GM23338 (cell line): ENCODE results near the gene DSCAML1. TPM values are rescaled to one million over a fixed set of nuclear protein-coding genes. Genes with fewer than 3 reads are reported as not detected.

Source experiments
- ATAC-seq: fragments of 200-7000 bp; cut with Tn5 transposase; 3 replicates; pipeline ENCODE4 v1.9.1; 2020
- DNase-seq: peaks from one replicate; pipeline ENCODE4 v3.0.0-alpha.2; 2015; ENCODE audit warnings: low spot score
- H2AFZ ChIP-seq: fragments of 200-600 bp; sonication (generic); 2 replicates; pipeline ENCODE4 v1.8.0; 2016; ENCODE audit warnings: antibody characterized with exemption, mild to moderate bottlenecking, moderate library complexity
- H3F3A ChIP-seq: fragments of 200-600 bp; sonication (generic); replicated peaks from 2 replicates; pipeline ENCODE4 v1.8.0; 2017; ENCODE audit warnings: antibody characterized with exemption, mixed run types, low read depth
- H3K27ac ChIP-seq: fragments of 200-600 bp; sonication (generic); 2 replicates; pipeline ENCODE4 v1.6.1; 2016; ENCODE audit warnings: low read depth
- H3K27me3 ChIP-seq: fragments of 200-600 bp; sonication (generic); 2 replicates; pipeline ENCODE4 v1.8.0; 2016; ENCODE audit warnings: mild to moderate bottlenecking, mixed run types, moderate library complexity; ENCODE audit not compliant: insufficient read depth
- H3K36me3 ChIP-seq: fragments of 200-600 bp; sonication (generic); 2 replicates; pipeline ENCODE4 v1.8.0; 2016; ENCODE audit warnings: mild to moderate bottlenecking; ENCODE audit not compliant: insufficient read depth
- H3K4me1 ChIP-seq: fragments of 200-600 bp; sonication (generic); 2 replicates; pipeline ENCODE4 v1.8.0; 2016; ENCODE audit warnings: mild to moderate bottlenecking, moderate library complexity; ENCODE audit not compliant: insufficient read depth
- H3K4me2 ChIP-seq: fragments of 200-600 bp; sonication (generic); 2 replicates; pipeline ENCODE4 v1.7.1; 2017; ENCODE audit warnings: mixed run types
- H3K4me3 ChIP-seq: fragments of 200-600 bp; sonication (generic); 2 replicates; pipeline ENCODE4 v1.6.1; 2016; ENCODE audit warnings: mixed run types
- H3K79me2 ChIP-seq: fragments of 200-600 bp; sonication (generic); replicated peaks from 2 replicates; pipeline ENCODE4 v1.8.0; 2017; ENCODE audit warnings: mild to moderate bottlenecking; ENCODE audit not compliant: insufficient read depth
- H3K9me2 ChIP-seq: fragments of 200-600 bp; sonication (generic); 2 replicates; pipeline ENCODE4 v1.8.0; 2017; ENCODE audit not compliant: insufficient read depth
- H4K20me1 ChIP-seq: fragments of 200-600 bp; sonication (generic); replicated peaks from 2 replicates; pipeline ENCODE4 v1.8.0; 2017; ENCODE audit warnings: mild to moderate bottlenecking; ENCODE audit not compliant: insufficient read depth
- H3K27ac Mint-ChIP-seq: 2 replicates; pipeline ENCODE4 v1.8.0; 2020; ENCODE audit warnings: inconsistent platforms, mild to moderate bottlenecking, moderate library complexity, mixed read lengths
- H3K27me3 Mint-ChIP-seq: 3 replicates; pipeline ENCODE4 v1.8.0; 2022; ENCODE audit warnings: low read depth, mild to moderate bottlenecking, moderate library complexity, mixed read lengths, inconsistent platforms; ENCODE audit not compliant: insufficient read depth, poor library complexity
- H3K36me3 Mint-ChIP-seq: 3 replicates; pipeline ENCODE4 v1.8.0; 2021; ENCODE audit warnings: low read depth, mild to moderate bottlenecking, inconsistent platforms, moderate library complexity, mixed read lengths
- H3K4me1 Mint-ChIP-seq: 3 replicates; pipeline ENCODE4 v1.8.0; 2020; ENCODE audit warnings: mild to moderate bottlenecking, inconsistent platforms, mixed read lengths
- H3K4me3 Mint-ChIP-seq: 3 replicates; pipeline ENCODE4 v1.8.0; 2021; ENCODE audit warnings: moderate library complexity, mild to moderate bottlenecking, inconsistent platforms, mixed read lengths
- H3K9me3 Mint-ChIP-seq: 3 replicates; pipeline ENCODE4 v1.8.0; 2020; ENCODE audit warnings: moderate library complexity, mild to moderate bottlenecking, inconsistent platforms, mixed read lengths
- EZH2 ChIP-seq: fragments of 200-600 bp; sonication (generic); IDR thresholded peaks from one replicate; pipeline ENCODE4 v1.8.0; 2017; ENCODE audit warnings: antibody characterized with exemption, mild to moderate bottlenecking, low read depth; ENCODE audit not compliant: unreplicated experiment
- NANOG ChIP-seq: IDR thresholded peaks from 2 replicates; pipeline ENCODE4 v1.6.1; 2016; ENCODE audit warnings: antibody characterized with exemption, borderline replicate concordance
- POLR2AphosphoS5 ChIP-seq: IDR thresholded peaks from 2 replicates; pipeline ENCODE4 v1.6.1; 2016; ENCODE audit warnings: antibody characterized with exemption, low read depth
- polyA plus RNA-seq: library from polyadenylated mRNA; unstranded; fragments of >200 nt; fragmentation: Nextera tagmentation; extraction: Ambion mirVana; gene quantifications from 2 replicates; pipeline ENCODE4 v1.2.1, GENCODE V29; 2016
- total RNA-seq: library from RNA; depleted of rRNA; stranded (reverse); fragments of >200 nt; shearing (Covaris generic); gene quantifications from 2 replicates; pipeline ENCODE4 v1.2.3, GENCODE V29; 2014
- TF ChIP-seq, protein P1 (sequence below): IDR thresholded peaks from one replicate; pipeline ENCODE4 v1.6.1; 2018; ENCODE audit warnings: antibody characterized with exemption; ENCODE audit not compliant: unreplicated experiment
- TF ChIP-seq, protein P2 (sequence below): fragments of 250-450 bp; sonication (Bioruptor Pico); IDR thresholded peaks from 2 replicates; pipeline ENCODE4 v1.5.0; 2020; ENCODE audit warnings: mild to moderate bottlenecking, moderate library complexity
- TF ChIP-seq, protein P3 (sequence below): IDR thresholded peaks from 2 replicates; pipeline ENCODE4 v1.6.1; 2016; ENCODE audit warnings: antibody characterized with exemption

DSCAML1 gene
- total and polyA plus RNA-seq, 2 experiments from 2014 or later = 0.17 TPM; not detected in 1

DNA sequence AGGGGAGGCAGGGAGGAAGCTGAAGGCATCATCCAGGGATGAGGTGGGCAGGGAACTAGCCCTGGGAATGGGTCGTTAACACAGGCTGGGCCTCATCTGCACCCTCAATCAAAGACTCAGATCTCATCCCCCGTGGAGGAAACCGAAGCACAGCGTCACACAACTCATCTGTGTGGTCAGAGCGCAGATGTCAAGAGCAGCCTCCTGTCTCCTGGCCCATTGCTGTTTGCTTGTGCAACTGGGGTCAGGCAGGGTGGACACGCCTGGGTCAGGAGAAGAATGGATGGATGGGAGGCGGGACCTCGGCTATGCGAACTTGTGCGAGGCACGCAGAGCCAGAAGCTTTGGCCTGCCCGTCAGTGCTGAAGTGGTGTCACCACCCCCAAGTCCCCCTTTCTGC lies 251.3 kb downstream of the DSCAML1 start:
- DNase-seq (no peak), ATAC-seq (no peak)
- no peak overlapping the region for H3K4me3 ChIP-seq
- H3K27me3 ChIP-seq = no peaks in the 10 kb centered on the region
- no peak overlapping the region for H3K4me3 Mint-ChIP-seq
- H3K4me2 ChIP-seq = no peak overlapping the region
- H3K4me1 ChIP-seq = peaks cover 19% of the 10 kb centered on the region
- no peaks in the 10 kb centered on the region; the same call in 2 of the 3 replicates for H3K36me3 Mint-ChIP-seq
- no peaks in the 10 kb centered on the region for H3F3A ChIP-seq
- H3K27ac ChIP-seq = no peak overlapping the region
- H3K27ac Mint-ChIP-seq = no peak overlapping the region
- H2AFZ ChIP-seq = no peak overlapping the region
- no peaks in the 10 kb centered on the region for H3K9me3 Mint-ChIP-seq
- TF ChIP-seq POLR2AphosphoS5 = no peak
- TF ChIP-seq, protein P1, sequence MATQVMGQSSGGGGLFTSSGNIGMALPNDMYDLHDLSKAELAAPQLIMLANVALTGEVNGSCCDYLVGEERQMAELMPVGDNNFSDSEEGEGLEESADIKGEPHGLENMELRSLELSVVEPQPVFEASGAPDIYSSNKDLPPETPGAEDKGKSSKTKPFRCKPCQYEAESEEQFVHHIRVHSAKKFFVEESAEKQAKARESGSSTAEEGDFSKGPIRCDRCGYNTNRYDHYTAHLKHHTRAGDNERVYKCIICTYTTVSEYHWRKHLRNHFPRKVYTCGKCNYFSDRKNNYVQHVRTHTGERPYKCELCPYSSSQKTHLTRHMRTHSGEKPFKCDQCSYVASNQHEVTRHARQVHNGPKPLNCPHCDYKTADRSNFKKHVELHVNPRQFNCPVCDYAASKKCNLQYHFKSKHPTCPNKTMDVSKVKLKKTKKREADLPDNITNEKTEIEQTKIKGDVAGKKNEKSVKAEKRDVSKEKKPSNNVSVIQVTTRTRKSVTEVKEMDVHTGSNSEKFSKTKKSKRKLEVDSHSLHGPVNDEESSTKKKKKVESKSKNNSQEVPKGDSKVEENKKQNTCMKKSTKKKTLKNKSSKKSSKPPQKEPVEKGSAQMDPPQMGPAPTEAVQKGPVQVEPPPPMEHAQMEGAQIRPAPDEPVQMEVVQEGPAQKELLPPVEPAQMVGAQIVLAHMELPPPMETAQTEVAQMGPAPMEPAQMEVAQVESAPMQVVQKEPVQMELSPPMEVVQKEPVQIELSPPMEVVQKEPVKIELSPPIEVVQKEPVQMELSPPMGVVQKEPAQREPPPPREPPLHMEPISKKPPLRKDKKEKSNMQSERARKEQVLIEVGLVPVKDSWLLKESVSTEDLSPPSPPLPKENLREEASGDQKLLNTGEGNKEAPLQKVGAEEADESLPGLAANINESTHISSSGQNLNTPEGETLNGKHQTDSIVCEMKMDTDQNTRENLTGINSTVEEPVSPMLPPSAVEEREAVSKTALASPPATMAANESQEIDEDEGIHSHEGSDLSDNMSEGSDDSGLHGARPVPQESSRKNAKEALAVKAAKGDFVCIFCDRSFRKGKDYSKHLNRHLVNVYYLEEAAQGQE = no peak
- no peaks in the 10 kb centered on the region for H3K36me3 ChIP-seq
- H4K20me1 ChIP-seq = no peaks in the 10 kb centered on the region
- no peaks in the 10 kb centered on the region for H3K79me2 ChIP-seq
- H3K9me2 ChIP-seq = no peaks in the 10 kb centered on the region
- H3K27me3 Mint-ChIP-seq = peaks cover 18% of the 10 kb centered on the region
- H3K4me1 Mint-ChIP-seq = peaks cover 32% of the 10 kb centered on the region

DNA sequence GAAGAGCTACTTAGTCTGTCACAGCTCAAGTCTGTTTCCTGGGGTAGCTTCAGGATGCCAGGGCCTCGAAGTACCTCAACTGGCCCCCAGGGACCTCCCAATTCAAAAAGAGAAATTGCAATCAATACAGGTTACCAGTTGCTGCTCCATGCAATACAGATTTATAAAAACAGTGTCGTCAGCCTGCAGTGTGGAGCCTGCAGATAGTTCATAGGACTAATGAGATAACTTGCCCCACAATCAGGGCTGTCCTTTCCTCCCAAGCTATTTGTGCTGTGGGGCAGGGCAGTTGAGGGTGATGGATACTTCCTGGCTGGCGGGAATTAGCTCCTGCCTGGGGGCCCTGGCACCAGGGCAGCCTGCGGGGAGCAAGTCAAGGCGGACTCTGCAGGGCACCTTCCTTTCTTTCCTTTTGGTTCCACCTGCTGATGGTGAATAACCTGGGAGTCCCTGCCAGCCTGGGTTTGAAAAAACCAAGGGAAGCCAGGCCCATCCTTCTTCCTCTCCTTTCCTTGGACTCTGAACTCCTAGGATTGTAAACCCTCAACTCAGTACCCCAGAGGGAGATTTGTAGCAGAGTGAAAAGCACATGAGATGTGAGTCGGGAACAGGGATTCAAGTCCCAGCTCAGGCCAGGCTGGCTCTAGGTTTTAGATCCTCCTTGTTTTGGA lies 252.8 kb downstream of the DSCAML1 start:
- Mint-ChIP-seq H3K27ac (no peak overlapping the region), H3K36me3 (no peaks in the 10 kb centered on the region; the same call in 2 of the 3 replicates), H3K9me3 (no peaks in the 10 kb centered on the region), H3K4me3 (no peak overlapping the region), H3K4me1 (peaks cover 32% of the 10 kb centered on the region), H3K27me3 (peaks cover 17% of the 10 kb centered on the region)
- H3K36me3 ChIP-seq = no peaks in the 10 kb centered on the region
- no peak overlapping the region for H3K4me3 ChIP-seq
- H3K27ac ChIP-seq = no peak overlapping the region
- no peak overlapping the region for H3K4me2 ChIP-seq
- H4K20me1 ChIP-seq = no peaks in the 10 kb centered on the region
- H3K79me2 ChIP-seq = no peaks in the 10 kb centered on the region
- H3K9me2 ChIP-seq = no peaks in the 10 kb centered on the region
- H2AFZ ChIP-seq = no peak overlapping the region
- no peaks in the 10 kb centered on the region for H3K27me3 ChIP-seq
- H3F3A ChIP-seq = no peaks in the 10 kb centered on the region
- DNase-seq = no peak
- no peak for ATAC-seq
- H3K4me1 ChIP-seq = peaks cover 19% of the 10 kb centered on the region
- TF ChIP-seq EZH2 (no peak), NANOG (no peak)
- TF ChIP-seq, protein P2, sequence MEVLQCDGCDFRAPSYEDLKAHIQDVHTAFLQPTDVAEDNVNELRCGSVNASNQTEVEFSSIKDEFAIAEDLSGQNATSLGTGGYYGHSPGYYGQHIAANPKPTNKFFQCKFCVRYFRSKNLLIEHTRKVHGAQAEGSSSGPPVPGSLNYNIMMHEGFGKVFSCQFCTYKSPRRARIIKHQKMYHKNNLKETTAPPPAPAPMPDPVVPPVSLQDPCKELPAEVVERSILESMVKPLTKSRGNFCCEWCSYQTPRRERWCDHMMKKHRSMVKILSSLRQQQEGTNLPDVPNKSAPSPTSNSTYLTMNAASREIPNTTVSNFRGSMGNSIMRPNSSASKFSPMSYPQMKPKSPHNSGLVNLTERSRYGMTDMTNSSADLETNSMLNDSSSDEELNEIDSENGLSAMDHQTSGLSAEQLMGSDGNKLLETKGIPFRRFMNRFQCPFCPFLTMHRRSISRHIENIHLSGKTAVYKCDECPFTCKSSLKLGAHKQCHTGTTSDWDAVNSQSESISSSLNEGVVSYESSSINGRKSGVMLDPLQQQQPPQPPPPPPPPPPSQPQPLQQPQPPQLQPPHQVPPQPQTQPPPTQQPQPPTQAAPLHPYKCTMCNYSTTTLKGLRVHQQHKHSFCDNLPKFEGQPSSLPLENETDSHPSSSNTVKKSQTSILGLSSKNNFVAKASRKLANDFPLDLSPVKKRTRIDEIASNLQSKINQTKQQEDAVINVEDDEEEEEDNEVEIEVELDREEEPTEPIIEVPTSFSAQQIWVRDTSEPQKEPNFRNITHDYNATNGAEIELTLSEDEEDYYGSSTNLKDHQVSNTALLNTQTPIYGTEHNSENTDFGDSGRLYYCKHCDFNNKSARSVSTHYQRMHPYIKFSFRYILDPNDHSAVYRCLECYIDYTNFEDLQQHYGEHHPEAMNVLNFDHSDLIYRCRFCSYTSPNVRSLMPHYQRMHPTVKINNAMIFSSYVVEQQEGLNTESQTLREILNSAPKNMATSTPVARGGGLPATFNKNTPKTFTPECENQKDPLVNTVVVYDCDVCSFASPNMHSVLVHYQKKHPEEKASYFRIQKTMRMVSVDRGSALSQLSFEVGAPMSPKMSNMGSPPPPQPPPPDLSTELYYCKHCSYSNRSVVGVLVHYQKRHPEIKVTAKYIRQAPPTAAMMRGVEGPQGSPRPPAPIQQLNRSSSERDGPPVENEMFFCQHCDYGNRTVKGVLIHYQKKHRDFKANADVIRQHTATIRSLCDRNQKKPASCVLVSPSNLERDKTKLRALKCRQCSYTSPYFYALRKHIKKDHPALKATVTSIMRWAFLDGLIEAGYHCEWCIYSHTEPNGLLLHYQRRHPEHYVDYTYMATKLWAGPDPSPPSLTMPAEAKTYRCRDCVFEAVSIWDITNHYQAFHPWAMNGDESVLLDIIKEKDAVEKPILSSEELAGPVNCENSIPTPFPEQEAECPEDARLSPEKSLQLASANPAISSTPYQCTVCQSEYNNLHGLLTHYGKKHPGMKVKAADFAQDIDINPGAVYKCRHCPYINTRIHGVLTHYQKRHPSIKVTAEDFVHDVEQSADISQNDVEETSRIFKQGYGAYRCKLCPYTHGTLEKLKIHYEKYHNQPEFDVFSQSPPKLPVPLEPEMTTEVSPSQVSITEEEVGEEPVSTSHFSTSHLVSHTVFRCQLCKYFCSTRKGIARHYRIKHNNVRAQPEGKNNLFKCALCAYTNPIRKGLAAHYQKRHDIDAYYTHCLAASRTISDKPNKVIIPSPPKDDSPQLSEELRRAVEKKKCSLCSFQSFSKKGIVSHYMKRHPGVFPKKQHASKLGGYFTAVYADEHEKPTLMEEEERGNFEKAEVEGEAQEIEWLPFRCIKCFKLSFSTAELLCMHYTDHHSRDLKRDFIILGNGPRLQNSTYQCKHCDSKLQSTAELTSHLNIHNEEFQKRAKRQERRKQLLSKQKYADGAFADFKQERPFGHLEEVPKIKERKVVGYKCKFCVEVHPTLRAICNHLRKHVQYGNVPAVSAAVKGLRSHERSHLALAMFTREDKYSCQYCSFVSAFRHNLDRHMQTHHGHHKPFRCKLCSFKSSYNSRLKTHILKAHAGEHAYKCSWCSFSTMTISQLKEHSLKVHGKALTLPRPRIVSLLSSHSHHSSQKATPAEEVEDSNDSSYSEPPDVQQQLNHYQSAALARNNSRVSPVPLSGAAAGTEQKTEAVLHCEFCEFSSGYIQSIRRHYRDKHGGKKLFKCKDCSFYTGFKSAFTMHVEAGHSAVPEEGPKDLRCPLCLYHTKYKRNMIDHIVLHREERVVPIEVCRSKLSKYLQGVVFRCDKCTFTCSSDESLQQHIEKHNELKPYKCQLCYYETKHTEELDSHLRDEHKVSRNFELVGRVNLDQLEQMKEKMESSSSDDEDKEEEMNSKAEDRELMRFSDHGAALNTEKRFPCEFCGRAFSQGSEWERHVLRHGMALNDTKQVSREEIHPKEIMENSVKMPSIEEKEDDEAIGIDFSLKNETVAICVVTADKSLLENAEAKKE (CRISPR knock-in tag) = no peak
- TF ChIP-seq, protein P3, sequence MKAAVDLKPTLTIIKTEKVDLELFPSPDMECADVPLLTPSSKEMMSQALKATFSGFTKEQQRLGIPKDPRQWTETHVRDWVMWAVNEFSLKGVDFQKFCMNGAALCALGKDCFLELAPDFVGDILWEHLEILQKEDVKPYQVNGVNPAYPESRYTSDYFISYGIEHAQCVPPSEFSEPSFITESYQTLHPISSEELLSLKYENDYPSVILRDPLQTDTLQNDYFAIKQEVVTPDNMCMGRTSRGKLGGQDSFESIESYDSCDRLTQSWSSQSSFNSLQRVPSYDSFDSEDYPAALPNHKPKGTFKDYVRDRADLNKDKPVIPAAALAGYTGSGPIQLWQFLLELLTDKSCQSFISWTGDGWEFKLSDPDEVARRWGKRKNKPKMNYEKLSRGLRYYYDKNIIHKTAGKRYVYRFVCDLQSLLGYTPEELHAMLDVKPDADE = no peak
- TF ChIP-seq, protein P1 = no peak
